Measurements from ENCODE around the gene ZMYND8.
"Not testable (repeated sequence)": the region's sequence is repeated elsewhere in the genome, so short reads cannot be mapped to it uniquely, and the experiment has no call there.

ZMYND8 gene

GRCh38 chr20:47245166-47245565 is 111.3 kb downstream of the ZMYND8 start:
- not testable (repeated sequence) for DNase-seq (ENCODE audit: low spot score)

- DNase-seq (ENCODE audit: low spot score): no peak
These were observed 112.0 kb downstream of the ZMYND8 start for GRCh38 chr20:47244451-47244850.

- no peak for DNase-seq (ENCODE audit: low spot score)
These were observed 112.8 kb downstream of the ZMYND8 start for GRCh38 chr20:47243532-47244305.

- no peak for DNase-seq (ENCODE audit: low spot score)
These were observed 113.5 kb downstream of the ZMYND8 start for GRCh38 chr20:47243003-47243402.

GRCh38 chr20:47241345-47241781 is 115.1 kb downstream of the ZMYND8 start:
- DNase-seq (ENCODE audit: low spot score): no peak

GRCh38 chr20:47240096-47240495 is 116.4 kb downstream of the ZMYND8 start:
- not testable (repeated sequence) for DNase-seq (ENCODE audit: low spot score)

GRCh38 chr20:47239719-47240067 is 116.8 kb downstream of the ZMYND8 start:
- DNase-seq (ENCODE audit: low spot score): no peak

- DNase-seq (ENCODE audit: low spot score): no peak
These were observed 117.5 kb downstream of the ZMYND8 start for GRCh38 chr20:47238780-47239718.

- DNase-seq (ENCODE audit: low spot score): no peak
These were observed 118.8 kb downstream of the ZMYND8 start for GRCh38 chr20:47237715-47238114.

GRCh38 chr20:47236639-47236900 is 119.9 kb downstream of the ZMYND8 start:
- no peak for DNase-seq (ENCODE audit: low spot score)

GRCh38 chr20:47235853-47236638 is 120.5 kb downstream of the ZMYND8 start:
- DNase-seq (ENCODE audit: low spot score): no peak

GRCh38 chr20:47235111-47235510 is 121.4 kb downstream of the ZMYND8 start:
- no peak for DNase-seq (ENCODE audit: low spot score)

- no peak for DNase-seq (ENCODE audit: low spot score)
These were observed 122.9 kb downstream of the ZMYND8 start for GRCh38 chr20:47233333-47234188.

GRCh38 chr20:47232518-47232917 is 124.0 kb downstream of the ZMYND8 start:
- no peak for DNase-seq (ENCODE audit: low spot score)

GRCh38 chr20:47231382-47232039 is 125.0 kb downstream of the ZMYND8 start:
- no peak for DNase-seq (ENCODE audit: low spot score)

- no peak for DNase-seq (ENCODE audit: low spot score)
These were observed 125.7 kb downstream of the ZMYND8 start for GRCh38 chr20:47230811-47231256.

GRCh38 chr20:47228654-47229053 is 127.8 kb downstream of the ZMYND8 start:
- no peak for DNase-seq (ENCODE audit: low spot score)

- no peak for DNase-seq (ENCODE audit: low spot score)
These were observed 128.9 kb downstream of the ZMYND8 start for GRCh38 chr20:47227576-47227975.

- no peak for DNase-seq (ENCODE audit: low spot score)
These were observed 129.4 kb downstream of the ZMYND8 start for GRCh38 chr20:47227119-47227518.

- no peak for DNase-seq (ENCODE audit: low spot score)
These were observed 131.0 kb downstream of the ZMYND8 start for GRCh38 chr20:47225458-47225857.

- no peak for DNase-seq (ENCODE audit: low spot score)
These were observed 131.6 kb downstream of the ZMYND8 start for GRCh38 chr20:47224857-47225256.
